HT1080 (cell line): ENCODE data around the gene MYT1. TPM values are rescaled to one million over a fixed set of nuclear protein-coding genes. Genes with fewer than 3 reads are reported as not detected.
"Not testable (repeated sequence)": the region's sequence is repeated elsewhere in the genome, so short reads cannot be mapped to it uniquely, and the experiment has no call there.

Source experiments
- DNase-seq: peaks from one replicate; pipeline ENCODE4 v3.0.0-alpha.2; 2015; ENCODE audit warnings: low read depth
- total RNA-seq: library from RNA; depleted of rRNA; stranded (reverse); fragments of >200 nt; shearing (Covaris generic); gene quantifications from 2 replicates; pipeline ENCODE4 v1.2.3, GENCODE V29; 2014

The MYT1 gene
- total RNA-seq, 1 experiment from 2014 or later: not detected

GRCh38 chr20:64229507-64230061 lies 65.3 kb downstream of the MYT1 start:
- DNase-seq: no peak

GRCh38 chr20:64230461-64231145 lies 66.4 kb downstream of the MYT1 start:
- DNase-seq: no peak

DNA sequence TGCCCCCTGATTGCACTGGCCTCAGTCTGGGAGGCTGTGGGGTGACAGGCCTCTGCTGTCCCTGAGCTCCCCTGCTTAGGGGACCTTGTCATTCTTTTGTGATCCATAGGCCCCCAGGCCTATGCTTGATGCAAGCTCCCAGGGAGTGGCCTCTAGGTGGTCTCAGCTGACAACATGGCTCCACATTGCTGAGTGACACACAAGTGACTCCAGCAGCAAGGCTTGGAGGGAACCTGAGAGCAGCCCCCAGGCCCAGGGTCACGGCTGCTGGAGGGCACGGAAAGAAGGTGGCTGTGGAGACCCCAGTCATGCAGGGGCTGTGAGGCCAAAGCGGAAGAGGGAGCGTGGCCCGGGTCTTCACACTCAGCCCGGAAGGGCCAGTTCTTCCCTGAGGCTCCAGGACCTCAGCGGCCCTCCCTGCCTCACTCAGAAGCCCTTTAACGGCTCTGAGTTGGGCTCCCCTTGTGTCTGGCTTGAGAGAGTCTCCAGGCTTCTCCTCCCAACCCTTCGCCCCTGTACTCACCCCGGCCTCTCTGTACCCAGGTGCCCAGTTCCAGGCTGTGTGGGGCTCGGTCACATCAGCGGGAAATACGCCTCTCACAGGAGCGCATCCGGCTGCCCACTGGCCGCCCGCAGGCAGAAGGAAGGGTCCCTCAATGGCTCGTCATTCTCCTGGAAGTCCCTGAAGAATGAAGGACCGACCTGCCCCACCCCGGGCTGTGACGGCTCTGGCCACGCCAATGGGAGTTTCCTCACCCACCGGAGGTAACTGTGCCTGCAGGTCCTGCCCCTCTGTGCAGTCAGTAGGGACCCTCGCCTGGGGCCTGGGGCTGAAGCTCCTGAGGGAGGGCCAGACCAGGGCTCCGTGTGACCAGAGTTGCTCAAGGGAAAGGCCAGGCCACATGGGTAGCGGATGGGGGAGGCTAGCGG lies 67.6 kb downstream of the MYT1 start:
- no peak for DNase-seq

- DNase-seq: no peak
Observed at GRCh38 chr20:64232794-64233193, 68.5 kb downstream of the MYT1 start.

- no peak for DNase-seq
Observed at GRCh38 chr20:64233725-64234124, 69.5 kb downstream of the MYT1 start.

DNA sequence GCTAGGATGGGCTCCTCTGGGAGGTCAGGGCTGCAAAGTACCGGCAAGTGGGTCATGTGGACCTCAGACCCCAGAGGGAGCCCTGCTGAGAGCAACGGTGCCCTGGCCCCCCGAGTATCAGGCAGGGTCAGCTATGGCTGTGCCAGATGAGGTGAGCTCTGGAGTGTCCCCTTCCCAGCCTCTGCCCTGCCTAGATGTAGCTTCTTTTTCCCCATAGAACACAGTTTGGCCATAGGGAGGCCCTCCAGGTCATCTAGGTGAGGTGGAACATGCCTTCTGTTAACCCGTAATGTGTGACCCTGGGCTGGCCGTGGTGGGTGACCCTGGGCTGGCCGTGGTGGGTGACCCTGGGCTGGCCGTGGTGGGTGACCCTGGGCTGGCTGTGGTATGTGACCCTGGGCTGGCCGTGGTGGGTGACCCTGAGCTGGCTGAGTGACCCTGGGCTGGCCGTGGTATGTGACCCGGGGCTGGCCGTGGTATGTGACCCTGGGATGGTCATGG lies 70.1 kb downstream of the MYT1 start:
- no peak for DNase-seq

- not testable (repeated sequence) for DNase-seq
Observed at GRCh38 chr20:64234921-64235565, 70.8 kb downstream of the MYT1 start.

DNA sequence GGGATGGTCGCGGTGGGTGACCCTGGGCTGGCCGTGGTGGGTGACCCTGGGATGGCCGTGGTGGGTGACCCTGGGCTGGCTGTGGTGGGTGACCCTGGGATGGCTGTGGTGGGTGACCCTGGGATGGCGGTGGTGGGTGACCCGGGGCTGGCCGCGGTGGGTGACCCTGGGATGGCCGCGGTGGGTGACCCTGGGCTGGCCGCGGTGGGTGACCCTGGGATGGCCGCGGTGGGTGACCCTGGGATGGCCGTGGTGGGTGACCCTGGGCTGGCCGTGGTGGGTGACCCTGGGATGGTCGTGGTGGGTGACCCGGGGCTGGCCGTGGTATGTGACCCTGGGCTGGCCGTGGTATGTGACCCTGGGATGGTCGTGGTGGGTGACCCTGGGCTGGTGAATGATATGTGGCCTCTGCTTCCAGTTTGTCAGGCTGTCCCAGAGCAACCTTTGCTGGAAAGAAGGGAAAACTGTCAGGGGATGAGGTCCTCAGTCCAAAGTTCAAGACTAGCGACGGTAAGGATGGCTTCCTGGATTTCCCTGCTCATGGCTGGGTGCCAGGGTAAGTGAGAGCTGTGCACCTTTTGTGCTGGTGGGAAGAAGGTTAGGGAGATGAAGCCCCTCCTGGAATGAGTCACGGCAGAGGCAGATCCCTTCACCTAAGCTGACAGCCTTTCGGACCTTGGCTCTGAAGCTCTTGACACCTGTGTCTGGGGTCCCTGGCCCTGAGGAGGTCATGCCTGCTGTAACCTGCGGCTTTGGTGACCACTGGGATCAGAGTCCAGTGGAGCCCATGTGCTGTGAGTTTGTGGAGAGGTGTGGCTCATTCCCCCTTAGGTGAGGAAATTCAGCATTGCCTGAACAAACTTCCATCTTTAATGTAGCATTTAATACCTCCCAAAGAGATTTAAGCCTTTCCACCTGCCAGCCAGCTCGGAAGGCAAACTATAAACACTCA lies 72.2 kb downstream of the MYT1 start:
- no peak for DNase-seq

DNA sequence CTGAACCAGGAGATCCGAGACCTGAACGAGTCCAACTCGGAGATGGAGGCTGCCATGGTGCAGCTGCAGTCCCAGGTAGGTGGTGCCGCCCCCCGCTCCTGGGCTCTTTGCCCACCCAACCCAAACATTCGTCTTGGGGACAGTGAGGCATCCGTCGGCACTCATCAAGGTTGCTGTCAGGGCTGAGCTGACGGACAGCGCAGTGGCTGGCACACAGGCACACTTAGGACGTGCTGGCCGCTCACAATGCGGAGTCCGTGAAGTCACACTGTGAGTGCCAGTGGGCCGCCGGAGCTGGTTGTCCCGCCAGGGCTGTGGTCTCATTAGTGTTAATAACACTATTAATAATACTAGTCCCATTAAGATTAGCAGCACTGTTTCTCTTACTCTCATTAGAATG lies 73.1 kb downstream of the MYT1 start:
- DNase-seq: no peak

GRCh38 chr20:64238115-64238825 lies 74.0 kb downstream of the MYT1 start:
- no peak for DNase-seq

DNA sequence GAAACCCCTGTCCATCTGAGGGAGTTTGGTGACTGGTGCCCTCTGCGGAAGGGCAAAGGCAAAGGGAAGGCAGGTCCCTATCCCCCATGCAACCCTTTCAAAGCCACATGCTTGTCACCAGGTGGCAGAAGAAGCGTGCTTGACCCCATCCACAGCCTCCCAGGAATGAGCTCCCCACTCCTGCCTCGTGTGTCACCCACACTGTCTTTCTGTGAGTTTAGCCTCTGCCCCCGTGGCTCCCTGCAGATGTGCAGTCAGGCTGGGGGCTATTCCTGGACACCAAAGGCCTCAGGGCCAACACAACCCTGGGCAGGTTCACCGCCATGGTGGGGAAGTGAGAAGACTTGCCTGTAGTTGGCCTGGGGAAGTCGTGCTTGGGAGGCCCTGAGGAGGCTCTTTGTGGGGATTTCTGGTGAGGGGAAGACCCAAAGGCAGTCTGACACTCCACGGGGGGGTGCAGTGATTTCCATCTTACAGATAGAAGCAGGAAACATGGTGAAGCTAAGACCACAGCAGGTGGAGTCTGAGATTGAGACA lies 74.7 kb downstream of the MYT1 start:
- no peak for DNase-seq

DNA sequence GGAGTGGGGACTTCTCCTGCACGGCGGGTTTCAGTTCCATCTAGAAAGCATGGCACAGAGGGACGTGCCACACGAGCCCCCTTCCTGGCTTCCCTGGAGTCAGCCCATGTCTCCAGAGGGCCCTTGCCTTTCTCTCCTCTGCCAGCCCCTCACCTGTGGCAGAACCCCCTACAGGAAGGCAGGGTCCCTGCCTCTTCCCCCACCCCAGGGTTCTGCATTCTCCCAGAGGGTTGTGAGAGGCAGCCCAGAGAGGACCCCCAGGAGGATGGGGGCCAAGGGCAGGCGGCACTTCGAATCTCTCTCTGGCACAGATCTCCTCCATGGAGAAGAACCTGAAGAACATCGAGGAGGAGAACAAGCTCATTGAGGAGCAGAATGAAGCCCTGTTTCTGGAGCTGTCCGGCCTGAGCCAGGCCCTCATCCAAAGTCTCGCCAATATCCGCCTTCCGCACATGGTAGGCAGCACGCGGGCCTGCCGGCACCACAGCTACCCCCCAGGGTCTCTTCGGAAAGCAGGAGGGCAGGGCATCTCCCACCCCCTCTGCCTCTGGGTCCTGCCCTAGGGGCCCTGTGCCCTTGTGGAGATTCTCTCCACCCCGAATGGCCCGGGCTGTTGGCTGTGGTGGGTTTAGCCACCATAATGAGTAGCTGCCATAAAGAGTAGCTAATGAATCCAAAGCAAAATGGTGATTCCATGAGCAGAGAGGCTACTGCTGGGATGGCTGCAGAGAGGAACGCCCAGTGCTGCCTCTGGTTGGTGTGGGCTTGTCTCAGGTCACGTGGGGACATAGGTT lies 75.4 kb downstream of the MYT1 start:
- no peak for DNase-seq

DNA sequence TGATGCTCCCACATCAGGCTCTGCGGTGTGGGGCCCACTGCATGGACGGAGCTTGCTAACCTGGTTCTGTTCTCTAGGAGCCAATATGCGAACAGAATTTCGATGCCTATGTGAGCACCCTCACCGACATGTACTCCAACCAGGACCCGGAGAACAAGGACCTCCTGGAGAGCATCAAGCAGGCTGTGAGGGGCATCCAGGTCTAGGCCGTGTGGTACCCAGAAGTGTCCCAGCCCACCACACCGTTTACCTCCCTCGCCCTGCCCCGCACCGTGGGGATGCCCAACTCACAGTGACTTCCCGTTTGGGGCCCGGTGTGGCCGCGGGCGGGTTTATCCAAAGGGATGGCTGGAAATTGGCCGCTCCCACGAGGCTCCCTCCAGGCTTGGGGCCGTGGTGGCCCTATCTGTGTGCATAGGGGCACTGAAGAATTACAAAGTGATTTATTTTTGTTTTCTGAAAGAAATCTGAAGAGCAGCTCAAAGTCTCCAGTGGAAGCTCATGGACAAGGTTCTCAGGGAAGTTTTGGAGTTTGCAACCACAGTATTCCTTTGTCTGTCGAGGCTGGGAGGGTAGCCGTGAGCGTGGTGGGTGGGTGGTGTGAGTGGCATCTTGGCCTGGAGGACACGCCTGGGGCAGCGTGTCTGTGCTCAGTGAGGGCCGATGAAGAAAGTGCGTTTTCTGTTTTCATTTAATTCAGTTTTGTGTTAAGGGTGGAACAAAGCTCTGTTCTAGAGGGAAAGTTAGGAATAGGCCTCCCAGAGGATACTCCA lies 76.2 kb downstream of the MYT1 start:
- DNase-seq: no peak

GRCh38 chr20:64241061-64241460 lies 76.8 kb downstream of the MYT1 start:
- no peak for DNase-seq

- no peak for DNase-seq
Observed at GRCh38 chr20:64242003-64242796, 77.9 kb downstream of the MYT1 start.

GRCh38 chr20:64242797-64243475 lies 78.7 kb downstream of the MYT1 start:
- no peak for DNase-seq
